ENCODE measurements around the gene GGT7. TPM values are rescaled to one million over a fixed set of nuclear protein-coding genes. Genes with fewer than 3 reads are reported as not detected.

The GGT7 gene
- total RNA-seq, 1 experiment from 2014 or later, result 1.5 TPM

- H3K9me2 ChIP-seq (replicated peaks; ENCODE audit: low read length), result no peaks in the 10 kb centered on the region
- ATAC-seq, result no peak
- H3K36me3 ChIP-seq (ENCODE audit: low read depth, low read length), result no peaks in the 10 kb centered on the region
- peak overlapping the region; percentile 92 for H3K4me2 ChIP-seq (ENCODE audit: low read length)
- peaks cover 6% of the 10 kb centered on the region for H3K79me2 ChIP-seq (ENCODE audit: low read length)
- no peaks in the 10 kb centered on the region for H3K27me3 ChIP-seq (ENCODE audit: low read length)
- H3K4me1 ChIP-seq (ENCODE audit: insufficient read depth, low read length), result peaks cover 14% of the 10 kb centered on the region
- TSS peak; percentile 37 for BruUV-seq (replicated peaks)
- no peaks in the 10 kb centered on the region for H4K20me1 ChIP-seq (ENCODE audit: low read length)
- CTCF ChIA-PET, result interaction anchor here (0.9 to 1.2 kb wide), 3 partner anchors 8 to 84 kb away, joined by 3 to 7 read pairs (median 4); partner anchors contain the start of genes GSS and MYH7B
- peak overlapping the region; percentile 85 for H2AFZ ChIP-seq (ENCODE audit: low read length)
- H3K4me3 ChIP-seq (ENCODE audit: low read length), result peak overlapping the region; percentile 61
- DNase-seq, result no peak
- H3K27ac ChIP-seq (ENCODE audit: low read length), result no peak overlapping the region
- POLR2A ChIA-PET (ENCODE audit: unreplicated experiment), result no interaction called here
- H3K9me3 ChIP-seq (ENCODE audit: low read length), result no peaks in the 10 kb centered on the region
- H3K9ac ChIP-seq (ENCODE audit: low read length), result no peak overlapping the region
- intact Hi-C loops (cut with micrococcal nuclease), result loop anchor here (5.0 kb wide), 1 partner anchor 220 kb away; the partner anchor contains the start of gene TRPC4AP
- no peaks in the 10 kb centered on the region for H3F3A ChIP-seq (ENCODE audit: low read length, unreplicated experiment)
- no peak for TF ChIP-seq EZH2phosphoT487 (IDR thresholded peaks at IDR 0.05; ENCODE audit: borderline replicate concordance, low read length)
- TF ChIP-seq EZH2 (IDR thresholded peaks at IDR 0.05; ENCODE audit: low read length, unreplicated experiment), result no peak
- no peak for TF ChIP-seq CTCF (conservative IDR thresholded peaks at IDR 0.05; ENCODE audit: low read depth, low read length)
These were observed 562 bp downstream of the GGT7 start for GRCh38 chr20:34871966-34872621.

- no peaks in the 10 kb centered on the region for H3K36me3 ChIP-seq (ENCODE audit: low read depth, low read length)
- DNase-seq (no peak), ATAC-seq (no peak)
- intact Hi-C loops (cut with micrococcal nuclease), result loop anchor here (5.0 kb wide), 1 partner anchor 221 kb away; the partner anchor contains the start of gene TRPC4AP
- ChIA-PET POLR2A (ENCODE audit: unreplicated experiment) (no interaction called here), CTCF (no interaction called here)
- TF ChIP-seq EZH2phosphoT487 (IDR thresholded peaks at IDR 0.05; ENCODE audit: borderline replicate concordance, low read length), result no peak
- TF ChIP-seq CTCF (conservative IDR thresholded peaks at IDR 0.05; ENCODE audit: low read depth, low read length), result no peak
- TF ChIP-seq EZH2 (IDR thresholded peaks at IDR 0.05; ENCODE audit: low read length, unreplicated experiment), result no peak
- no peaks in the 10 kb centered on the region for H3F3A ChIP-seq (ENCODE audit: low read length, unreplicated experiment)
- H3K27ac ChIP-seq (ENCODE audit: low read length), result no peak overlapping the region
- no peaks in the 10 kb centered on the region for H3K9me2 ChIP-seq (replicated peaks; ENCODE audit: low read length)
- no peaks in the 10 kb centered on the region for H3K9me3 ChIP-seq (ENCODE audit: low read length)
- H3K4me3 ChIP-seq (ENCODE audit: low read length), result no peak overlapping the region
- no peak overlapping the region for H2AFZ ChIP-seq (ENCODE audit: low read length)
- no peaks in the 10 kb centered on the region for H3K79me2 ChIP-seq (ENCODE audit: low read length)
- BruUV-seq (replicated peaks), result no TSS peak
- peaks cover 14% of the 10 kb centered on the region for H3K4me1 ChIP-seq (ENCODE audit: insufficient read depth, low read length)
- H4K20me1 ChIP-seq (ENCODE audit: low read length), result no peaks in the 10 kb centered on the region
- no peak overlapping the region for H3K9ac ChIP-seq (ENCODE audit: low read length)
- no peaks in the 10 kb centered on the region for H3K27me3 ChIP-seq (ENCODE audit: low read length)
- no peak overlapping the region for H3K4me2 ChIP-seq (ENCODE audit: low read length)
These were observed 1.2 kb downstream of the GGT7 start for GRCh38 chr20:34871320-34871926.

GRCh38 chr20:34864216-34864615 is 8.4 kb downstream of the GGT7 start:
- no peak overlapping the region for H3K27ac ChIP-seq (ENCODE audit: low read length)
- no peaks in the 10 kb centered on the region for H3K36me3 ChIP-seq (ENCODE audit: low read depth, low read length)
- ChIA-PET CTCF (interaction anchor here (1.3 kb wide), 1 partner anchor 9 kb away, joined by 4 read pairs; the partner anchor contains the start of gene GGT7), POLR2A (ENCODE audit: unreplicated experiment) (interaction anchor here (0.7 kb wide), 1 partner anchor 9 kb away, joined by 4 read pairs; no protein-coding TSS in a partner anchor)
- no peaks in the 10 kb centered on the region for H3K79me2 ChIP-seq (ENCODE audit: low read length)
- TF ChIP-seq EZH2 (IDR thresholded peaks at IDR 0.05; ENCODE audit: low read length, unreplicated experiment) (no peak), EZH2phosphoT487 (IDR thresholded peaks at IDR 0.05; ENCODE audit: borderline replicate concordance, low read length) (no peak), CTCF (conservative IDR thresholded peaks at IDR 0.05; ENCODE audit: low read depth, low read length) (no peak)
- no peaks in the 10 kb centered on the region for H3K4me1 ChIP-seq (ENCODE audit: insufficient read depth, low read length)
- intact Hi-C loops (cut with micrococcal nuclease), result no loop called here
- H3K9me2 ChIP-seq (replicated peaks; ENCODE audit: low read length), result no peaks in the 10 kb centered on the region
- no peak overlapping the region for H3K4me2 ChIP-seq (ENCODE audit: low read length)
- H3K4me3 ChIP-seq (ENCODE audit: low read length), result no peak overlapping the region
- H3K9ac ChIP-seq (ENCODE audit: low read length), result no peak overlapping the region
- DNase-seq (no peak), ATAC-seq (no peak)
- BruUV-seq (replicated peaks), result no TSS peak
- H2AFZ ChIP-seq (ENCODE audit: low read length), result no peak overlapping the region
- H3K9me3 ChIP-seq (ENCODE audit: low read length), result no peaks in the 10 kb centered on the region
- H4K20me1 ChIP-seq (ENCODE audit: low read length), result no peaks in the 10 kb centered on the region
- no peaks in the 10 kb centered on the region for H3F3A ChIP-seq (ENCODE audit: low read length, unreplicated experiment)
- no peaks in the 10 kb centered on the region for H3K27me3 ChIP-seq (ENCODE audit: low read length)

Data from PC-3 (cell line).